ENCODE measurements around the gene CAPN9.

CAPN9 gene

GRCh38 chr1:230800891-230801840 is 54.0 kb downstream of the CAPN9 start:
- no peak for DNase-seq

DNA sequence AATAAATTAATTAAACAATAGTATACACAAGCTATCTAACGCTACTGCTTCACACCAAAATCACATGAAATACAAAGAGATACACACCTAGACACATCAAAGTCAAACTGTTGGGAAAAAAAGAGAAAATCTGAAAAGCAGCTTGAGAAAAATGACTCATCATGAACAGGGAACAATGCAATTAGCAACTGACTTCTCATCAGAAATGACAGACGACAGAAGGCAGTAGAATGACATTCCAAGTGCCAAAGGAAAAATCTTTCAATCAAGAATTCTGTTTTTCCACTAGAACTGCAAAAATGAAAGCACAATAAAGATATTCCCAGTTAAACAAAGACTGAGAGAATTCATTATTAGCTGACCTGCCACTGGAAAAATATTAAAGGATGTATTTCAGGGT is 57.2 kb downstream of the CAPN9 start:
- DNase-seq: no peak

DNA sequence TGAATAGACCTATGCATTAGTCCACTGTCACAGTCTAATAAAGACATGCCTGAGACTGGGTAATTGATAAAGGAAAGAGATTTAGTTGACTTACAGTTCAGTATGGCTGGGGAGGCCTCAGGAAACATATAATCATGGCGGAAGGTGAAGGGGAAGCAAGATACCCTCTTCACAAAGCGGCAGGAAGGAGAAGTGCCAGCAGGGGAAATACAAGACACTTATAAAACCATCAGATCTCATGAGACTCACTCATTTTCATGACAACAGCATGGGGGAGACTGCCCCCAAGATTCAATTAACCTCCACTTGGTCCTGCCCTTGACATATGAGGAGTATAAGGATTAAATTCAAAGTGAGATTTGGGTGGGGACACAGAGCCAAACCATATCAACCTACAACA is 59.4 kb downstream of the CAPN9 start:
- DNase-seq: no peak

DNA sequence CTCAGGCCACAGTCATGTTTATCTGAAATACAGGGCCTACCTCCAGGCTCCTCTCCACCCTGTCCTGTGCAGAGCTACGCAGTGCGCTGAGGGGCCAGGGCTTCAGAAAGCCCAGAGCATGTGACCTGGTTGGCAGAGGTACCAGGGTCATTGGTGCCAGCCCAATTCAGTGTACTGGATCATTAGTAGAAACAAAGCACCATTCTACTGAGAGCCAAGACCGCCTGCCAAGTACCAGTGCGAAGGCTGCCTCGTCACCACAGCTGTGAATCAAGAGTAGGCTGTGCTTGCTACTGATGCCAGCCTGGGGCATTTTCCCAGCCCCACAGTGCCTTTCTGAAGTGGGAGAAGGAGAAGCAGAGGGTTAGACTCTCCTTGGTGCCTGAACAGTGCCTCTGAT is 59.8 kb downstream of the CAPN9 start:
- DNase-seq: peak; percentile 70

- DNase-seq: no peak
Measured at GRCh38 chr1:230807561-230808280, 60.5 kb downstream of the CAPN9 start.

DNA sequence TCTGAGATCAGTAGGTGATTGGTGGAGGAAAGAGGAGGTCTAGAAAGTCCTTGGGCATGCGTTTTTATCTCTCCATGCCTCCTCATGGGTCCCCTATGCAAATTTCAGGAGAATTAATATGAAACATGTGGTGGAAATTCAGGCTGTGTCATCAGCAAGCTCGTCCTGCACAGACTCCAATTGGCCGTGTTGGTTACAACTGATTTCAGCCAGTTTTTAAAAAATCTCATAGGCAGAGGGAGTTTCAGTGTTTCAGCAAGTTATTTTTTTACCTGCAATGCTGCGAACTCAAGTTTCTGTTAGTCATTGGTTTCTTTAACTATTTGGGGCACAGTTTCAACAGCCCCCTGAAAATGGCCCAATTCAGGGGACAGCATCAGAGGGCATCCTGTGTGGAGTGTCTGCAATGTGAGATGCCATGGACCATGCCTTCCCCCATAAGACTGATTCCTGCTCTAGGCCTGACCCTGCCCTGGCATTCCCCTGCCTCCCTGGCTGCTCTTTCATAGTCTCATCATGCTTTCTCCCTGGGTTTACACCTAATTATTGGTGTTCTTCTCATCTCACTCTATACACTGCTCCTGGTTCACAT is 61.2 kb downstream of the CAPN9 start:
- no peak for DNase-seq

DNA sequence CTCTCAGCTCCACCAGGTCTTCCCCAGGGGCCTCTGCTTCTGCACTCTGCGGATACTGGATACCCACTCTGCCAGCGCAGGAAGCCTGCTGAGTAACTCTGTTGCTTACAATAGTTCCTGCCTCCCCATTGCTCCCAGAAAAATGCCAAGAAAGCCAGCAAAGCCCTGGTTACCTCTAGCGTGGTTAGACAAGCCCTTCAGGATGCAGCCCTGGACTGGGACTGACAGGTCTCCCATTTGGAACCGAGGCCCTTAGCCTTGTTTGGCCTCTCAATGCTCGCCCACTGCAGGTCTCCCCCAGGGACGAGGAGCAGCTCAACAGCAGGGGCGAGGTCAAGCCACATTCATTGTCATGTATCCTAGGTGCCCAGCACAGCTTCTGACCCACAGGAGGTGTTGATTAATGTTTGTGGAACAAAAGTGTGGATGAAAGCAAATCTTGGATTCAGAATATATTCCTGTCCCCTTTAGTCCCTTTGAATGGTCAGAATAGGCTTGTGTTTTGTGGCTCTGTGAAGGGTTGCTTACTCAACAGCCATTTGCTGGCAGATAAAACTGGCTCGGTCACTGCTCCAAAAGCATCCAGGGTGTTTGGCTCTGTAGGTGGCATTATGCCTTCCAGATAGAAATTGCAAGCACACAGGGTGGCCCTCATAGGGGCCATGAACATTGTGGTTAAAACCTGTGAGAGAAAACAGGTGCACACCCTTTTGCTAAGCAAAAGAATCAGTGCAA is 62.2 kb downstream of the CAPN9 start:
- DNase-seq: no peak

GRCh38 chr1:230812568-230812967 is 65.4 kb downstream of the CAPN9 start:
- DNase-seq: no peak

DNA sequence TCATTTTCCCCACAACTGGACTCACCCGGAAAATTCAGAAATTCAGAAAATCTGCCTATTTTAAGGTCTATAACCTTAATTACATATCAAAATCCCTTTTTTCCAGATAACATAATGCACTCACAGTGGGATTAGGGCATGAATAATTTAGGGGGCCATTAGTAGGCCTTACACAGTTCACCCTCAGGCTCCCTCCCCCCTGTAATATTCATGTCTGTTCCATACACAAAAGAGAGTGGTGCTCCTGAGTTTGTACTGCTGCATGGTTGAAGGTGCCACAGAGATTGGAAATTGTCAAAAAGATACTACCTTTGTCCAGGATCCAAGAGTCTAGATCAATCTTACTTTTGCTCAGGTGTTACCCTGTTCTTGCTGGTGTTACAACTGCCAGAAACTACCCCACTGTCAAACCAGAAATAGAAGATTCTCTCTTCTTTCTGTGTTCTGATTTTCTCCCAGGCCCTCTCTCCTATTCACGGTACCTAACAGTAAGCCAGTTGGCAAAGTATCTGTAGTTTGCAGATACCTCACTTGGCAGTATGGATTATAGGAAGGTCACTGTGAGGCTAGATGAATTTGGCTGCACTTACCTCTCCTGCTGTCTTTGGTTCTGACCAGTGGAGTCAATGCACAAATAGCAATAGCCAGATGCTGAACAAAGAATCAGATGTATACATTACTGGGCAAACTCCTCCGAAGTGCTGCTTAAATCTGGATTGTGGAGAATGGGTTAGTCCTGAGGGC is 67.9 kb downstream of the CAPN9 start:
- no peak for DNase-seq

GRCh38 chr1:230816018-230816417 is 68.8 kb downstream of the CAPN9 start:
- no peak for DNase-seq

- DNase-seq: no peak
Measured at GRCh38 chr1:230818367-230818766, 71.2 kb downstream of the CAPN9 start.

GRCh38 chr1:230818901-230819300 is 71.7 kb downstream of the CAPN9 start:
- no peak for DNase-seq

GRCh38 chr1:230819976-230820375 is 72.8 kb downstream of the CAPN9 start:
- DNase-seq: no peak

- no peak for DNase-seq
Measured at GRCh38 chr1:230820568-230820967, 73.4 kb downstream of the CAPN9 start.

DNA sequence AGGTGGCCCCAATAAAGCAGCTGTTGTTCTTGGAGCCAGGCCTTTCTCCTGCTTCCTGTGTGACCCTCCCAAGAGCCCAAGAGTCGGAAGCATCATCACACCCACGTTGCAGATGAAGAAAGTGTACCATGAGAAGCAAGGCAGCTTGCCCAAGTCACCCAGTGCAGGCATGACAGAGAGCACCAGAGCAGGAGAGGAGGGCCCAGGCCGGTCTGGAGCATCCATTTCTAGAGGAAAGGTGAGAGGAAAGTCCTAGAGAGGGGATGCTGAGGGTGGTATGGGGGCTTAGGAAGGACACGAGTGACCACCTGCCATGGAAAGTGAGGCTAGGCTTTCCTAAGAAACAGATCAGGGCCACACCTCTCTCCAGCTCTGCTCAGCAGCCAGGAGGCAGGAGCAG is 74.2 kb downstream of the CAPN9 start:
- no peak for DNase-seq

- peak; percentile 88 for DNase-seq
Measured at GRCh38 chr1:230822092-230822581, 74.9 kb downstream of the CAPN9 start.

DNA sequence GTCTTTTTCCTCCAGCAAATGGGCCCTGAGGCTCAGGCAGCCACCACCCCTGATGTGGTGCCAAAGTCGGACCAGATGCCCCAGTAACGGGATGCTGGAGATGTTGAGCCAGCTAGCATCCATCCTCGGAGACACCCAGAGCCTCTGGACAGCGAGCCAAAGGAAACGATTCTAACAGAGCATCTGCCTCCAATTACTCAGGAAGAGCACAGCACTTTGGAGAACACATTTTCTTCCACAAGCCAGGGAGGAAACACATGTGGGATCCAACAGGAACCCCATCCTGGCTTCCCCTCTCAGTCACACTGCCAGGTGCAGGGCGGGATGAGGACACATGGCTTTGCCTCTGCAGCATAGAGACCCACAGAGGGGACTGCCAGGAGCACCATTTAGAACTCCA is 76.2 kb downstream of the CAPN9 start:
- DNase-seq: peak; percentile 82

- DNase-seq: no peak
Measured at GRCh38 chr1:230823931-230824381, 76.8 kb downstream of the CAPN9 start.

DNA sequence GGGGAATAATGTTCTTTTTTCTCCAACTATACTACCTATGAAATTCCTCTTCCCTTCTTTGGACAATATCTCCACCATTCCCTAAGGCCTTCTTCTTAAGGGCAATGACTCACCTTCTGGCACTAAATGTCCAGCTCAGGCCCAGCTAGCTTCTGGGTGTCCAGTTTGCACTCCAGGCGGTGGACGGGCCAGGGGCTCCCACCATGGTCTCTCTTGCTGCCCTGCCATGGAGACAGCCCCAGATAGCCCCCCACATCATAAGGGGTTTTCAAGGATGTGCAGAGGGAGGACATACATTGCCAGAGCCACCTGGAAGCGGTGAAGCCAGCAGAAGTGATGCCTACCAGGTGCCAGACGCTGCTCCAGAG is 77.3 kb downstream of the CAPN9 start:
- no peak for DNase-seq

DNA sequence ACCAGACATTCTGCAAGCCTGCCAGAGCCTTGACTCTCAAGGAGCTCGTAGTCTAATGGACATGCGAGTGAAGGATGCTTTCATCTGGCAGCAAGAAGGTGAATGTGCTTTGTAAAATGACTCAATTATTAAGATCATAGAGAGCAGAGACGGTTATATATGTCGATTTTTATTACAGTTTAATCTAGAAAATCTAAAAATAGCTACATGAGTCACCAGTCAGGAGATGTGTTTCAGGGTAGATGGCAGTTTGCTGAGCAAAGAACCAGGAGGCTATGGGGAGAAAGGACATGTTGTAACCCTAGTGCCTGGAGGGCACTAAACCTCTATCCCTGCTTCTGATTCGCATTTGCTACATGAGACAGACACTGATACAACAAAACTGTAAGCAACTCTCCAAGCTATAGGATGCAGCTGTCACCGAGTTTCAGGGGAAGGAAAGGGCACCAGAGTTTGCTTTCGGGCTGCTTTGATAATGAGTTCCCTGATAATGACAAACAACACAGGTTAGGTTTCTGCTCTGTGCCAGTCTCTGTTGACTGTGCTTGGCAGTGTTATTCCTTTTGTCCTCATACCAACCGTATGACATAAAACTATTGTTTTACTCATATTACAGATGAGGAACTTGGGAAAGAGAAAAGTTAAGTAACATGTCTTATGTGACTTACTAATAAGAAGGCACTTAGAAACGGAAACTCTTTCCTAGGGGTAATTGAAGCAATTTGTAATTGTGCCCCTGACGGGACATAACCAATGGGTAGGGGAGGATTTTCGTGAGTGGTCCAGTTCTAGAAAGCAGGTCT is 77.9 kb downstream of the CAPN9 start:
- DNase-seq: no peak

DNA sequence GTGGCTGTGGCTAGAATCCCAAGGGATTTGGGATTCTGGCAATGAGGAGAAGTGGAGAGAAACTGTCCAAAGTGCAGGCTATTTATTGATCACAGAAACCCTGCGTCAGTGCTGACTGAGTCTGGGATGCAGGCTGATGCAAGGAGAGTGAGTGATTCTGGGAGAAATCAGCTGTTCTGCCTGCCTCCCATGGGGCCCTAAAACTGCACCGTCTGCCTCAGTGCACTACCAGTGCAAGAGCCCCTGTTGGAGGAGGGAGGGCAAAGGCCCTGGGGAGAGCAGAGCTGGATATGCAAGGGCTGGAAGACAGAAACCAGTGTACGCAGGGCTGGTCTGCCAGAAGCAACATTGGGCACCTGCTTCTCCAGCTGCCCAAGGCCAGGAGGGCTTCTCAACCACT is 78.6 kb downstream of the CAPN9 start:
- DNase-seq: no peak

Data from left hindlimb (tissue), 1 donor.